Lower leg skin (tissue), 4 donors: Measurements from ENCODE around the gene ZBTB20. TPM values are rescaled to one million over a fixed set of nuclear protein-coding genes. Genes with fewer than 3 reads are reported as not detected.

Experiments
- DNase-seq, 2 donors: peaks; one replicate each; pipeline ENCODE4 v3.0.0-alpha.2; 2019; ENCODE audit warnings: low spot score in 2 of 2
- H3K4me3 ChIP-seq: fragments of 200-600 bp; sonication (generic); 2 replicates; pipeline ENCODE4 v1.5.1; 2017; ENCODE audit warnings: mild to moderate bottlenecking, low read depth; ENCODE audit not compliant: poor library complexity, severe bottlenecking
- CTCF ChIP-seq, 3 donors: fragments of 450-650 bp; IDR thresholded peaks; one replicate each; pipeline ENCODE4 v1.5.1; 2016; ENCODE audit warnings: antibody characterized with exemption in 3 of 3, mild to moderate bottlenecking in 3 of 3, moderate library complexity in 2 of 3
- POLR2A ChIP-seq, 2 donors: fragments of 450-650 bp; IDR thresholded peaks; one replicate each; pipeline ENCODE4 v1.6.1; 2016 to 2017; ENCODE audit warnings: antibody characterized with exemption in 2 of 2, mild to moderate bottlenecking in 1 of 2, moderate library complexity in 1 of 2
- WGBS, 2 donors: methylation state at CpG; one replicate each; pipeline ENCODE4 v1.1.5; 2018; 5-methylcytosine and 5-hydroxymethylcytosine counted together
- intact Hi-C: fragments of 100-400 bp; cut with DNase I; formaldehyde crosslinking; loops from one replicate; pipeline ENCODE4 v1.15.0; 2023; ENCODE audit warnings: low total_unique reads
- total RNA-seq, 4 donors: library from RNA; depleted of rRNA; stranded (reverse); fragments of >200 nt; gene quantifications; one replicate each; pipeline ENCODE4 v1.1.0, GENCODE V29; 2016

ZBTB20 gene
- total RNA-seq, 4 donors from 2014 or later: 22.5 to 41.9 (median 33.1) TPM

- intact Hi-C loops: no loop called here
- TF ChIP-seq CTCF (IDR thresholded peaks at IDR 0.05) (no peak), POLR2A (IDR thresholded peaks at IDR 0.05) (no peak)
- WGBS, 2 donors: 73 to 85% methylated on average over 2 of the region's 2 CpGs
- DNase-seq: no peak
- no peak overlapping the region for H3K4me3 ChIP-seq
Measured at GRCh38 chr3:114595522-114596028, 551.5 kb downstream of the ZBTB20 start.

- DNase-seq: no peak
- TF ChIP-seq CTCF (IDR thresholded peaks at IDR 0.05) (no peak), POLR2A (IDR thresholded peaks at IDR 0.05) (no peak)
- WGBS, 2 donors: 91 to 94% methylated on average over 6 of the region's 6 CpGs
- H3K4me3 ChIP-seq: no peak overlapping the region
- intact Hi-C loops: no loop called here
Measured at GRCh38 chr3:114590309-114591047, 556.6 kb downstream of the ZBTB20 start.

- intact Hi-C loops: no loop called here
- TF ChIP-seq POLR2A (IDR thresholded peaks at IDR 0.05) (no peak), CTCF (IDR thresholded peaks at IDR 0.05) (no peak)
- 93 to 95% methylated on average over 5 of the region's 5 CpGs for WGBS, 2 donors
- DNase-seq: no peak
- H3K4me3 ChIP-seq: no peak overlapping the region
Measured at GRCh38 chr3:114587986-114588385, 559.1 kb downstream of the ZBTB20 start.

- 95 to 100% methylated on average over 1 of the region's 1 CpG for WGBS, 2 donors
- H3K4me3 ChIP-seq: no peak overlapping the region
- intact Hi-C loops: no loop called here
- no peak for DNase-seq
- TF ChIP-seq POLR2A (IDR thresholded peaks at IDR 0.05) (no peak), CTCF (IDR thresholded peaks at IDR 0.05) (no peak)
Measured at GRCh38 chr3:114586119-114586518, 561.0 kb downstream of the ZBTB20 start.

GRCh38 chr3:114585687-114586086 is 561.4 kb downstream of the ZBTB20 start:
- no peak for TF ChIP-seq POLR2A (IDR thresholded peaks at IDR 0.05)
- DNase-seq: no peak
- no peak overlapping the region for H3K4me3 ChIP-seq
- intact Hi-C loops: no loop called here
- WGBS, 2 donors: 66 to 78% methylated on average over 4 of the region's 4 CpGs

- TF ChIP-seq CTCF (IDR thresholded peaks at IDR 0.05): no peak
- 58 to 70% methylated on average over 6 of the region's 6 CpGs for WGBS, 2 donors
- H3K4me3 ChIP-seq: no peak overlapping the region
- intact Hi-C loops: no loop called here
- DNase-seq: no peak
Measured at GRCh38 chr3:114584734-114585371, 562.2 kb downstream of the ZBTB20 start.
